ENCODE data around the gene ZBTB8OS. TPM values are rescaled to one million over a fixed set of nuclear protein-coding genes. Genes with fewer than 3 reads are reported as not detected.
"Not testable (repeated sequence)": the region's sequence is repeated elsewhere in the genome, so short reads cannot be mapped to it uniquely, and the experiment has no call there.

Gene ZBTB8OS
- polyA plus RNA-seq, 1 donor from 2014 or later: 96.7 TPM

DNA sequence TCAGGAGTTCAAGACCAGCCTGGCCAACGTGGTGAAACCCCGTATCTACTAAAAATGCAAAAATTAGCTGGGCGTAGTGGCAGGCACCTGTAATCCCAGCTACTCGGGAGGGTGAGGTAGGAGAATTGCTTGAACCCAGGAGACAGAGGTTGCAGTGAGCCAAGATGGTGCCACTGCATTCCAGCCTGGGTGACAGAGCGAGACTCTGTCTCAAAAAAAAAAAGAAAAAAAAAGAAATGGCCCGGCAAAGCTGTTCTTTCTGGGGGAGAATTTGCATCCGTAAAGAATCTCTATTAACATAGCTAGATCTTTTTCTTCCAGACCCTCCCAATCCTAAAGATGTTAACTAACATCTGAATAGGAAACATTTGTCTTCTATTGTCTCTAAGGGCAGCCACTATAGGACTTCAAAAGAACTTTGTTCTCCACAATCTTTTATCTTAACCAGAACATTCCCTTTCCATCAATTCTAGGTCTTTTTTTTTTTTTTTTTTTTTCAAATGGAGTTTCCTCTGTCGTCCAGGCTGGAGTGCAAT lies 8.0 kb downstream of the ZBTB8OS start:
- H3K27ac ChIP-seq (ENCODE audit: low read length); H3K36me3 ChIP-seq (ENCODE audit: insufficient read depth, low read length); H3K9me2 ChIP-seq (ENCODE audit: insufficient read depth, low read length); H3K27me3 ChIP-seq (ENCODE audit: insufficient read depth, low read depth, low read length); H3K9me3 ChIP-seq (ENCODE audit: low read length); H2AFZ ChIP-seq (ENCODE audit: low read depth, low read length); H3K4me2 ChIP-seq (ENCODE audit: low read length); H3K9ac ChIP-seq (ENCODE audit: low read length); H3K4me3 ChIP-seq (ENCODE audit: low read length); H4K20me1 ChIP-seq (ENCODE audit: insufficient read depth); H3F3A ChIP-seq (ENCODE audit: insufficient read depth, low read length, poor library complexity, severe bottlenecking): not testable (repeated sequence)
- peaks cover 14% of the 10 kb centered on the region for H3K79me2 ChIP-seq (replicated peaks; ENCODE audit: insufficient read depth, low read length)

DNA sequence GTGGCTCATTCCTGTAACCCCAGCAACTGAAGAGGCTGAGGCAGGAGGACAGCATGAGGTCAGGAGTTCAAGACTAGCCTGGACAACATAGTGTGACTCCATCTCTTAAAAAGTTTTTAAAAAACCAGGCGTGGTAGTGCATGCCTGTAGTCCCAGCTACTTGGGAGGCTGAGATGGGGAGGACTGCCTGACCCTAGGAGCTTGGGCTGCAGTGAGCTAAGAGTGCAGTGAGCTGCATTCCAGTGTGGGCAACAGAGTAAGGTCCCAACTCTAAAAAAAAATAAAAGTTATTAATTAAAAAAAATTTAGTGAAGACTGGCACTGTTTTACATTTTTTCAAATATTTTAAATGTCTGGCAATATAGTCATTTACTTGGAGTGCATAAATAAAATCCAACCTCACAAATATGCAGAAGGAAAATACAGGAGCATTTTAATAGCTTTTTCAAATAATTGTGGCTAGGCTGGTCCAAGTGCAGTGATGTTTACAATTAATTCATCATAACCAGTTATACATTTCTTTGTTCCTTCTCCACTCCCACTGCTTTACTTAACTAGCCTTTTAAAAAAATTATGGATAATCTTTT lies 10.8 kb downstream of the ZBTB8OS start:
- H3K27me3 ChIP-seq (ENCODE audit: insufficient read depth, low read depth, low read length): no peaks in the 10 kb centered on the region
- no peak overlapping the region for H3K27ac ChIP-seq (ENCODE audit: low read length)
- no peaks in the 10 kb centered on the region for H3F3A ChIP-seq (ENCODE audit: insufficient read depth, low read length, poor library complexity, severe bottlenecking)
- peaks cover 10% of the 10 kb centered on the region for H3K79me2 ChIP-seq (replicated peaks; ENCODE audit: insufficient read depth, low read length)
- no peaks in the 10 kb centered on the region for H3K9me3 ChIP-seq (ENCODE audit: low read length)
- H4K20me1 ChIP-seq (ENCODE audit: insufficient read depth): no peaks in the 10 kb centered on the region
- no peak overlapping the region for H2AFZ ChIP-seq (ENCODE audit: low read depth, low read length)
- H3K4me2 ChIP-seq (ENCODE audit: low read length): no peak overlapping the region
- TF ChIP-seq POLR2AphosphoS5 (IDR thresholded peaks at IDR 0.05): no peak
- TF ChIP-seq, protein P1, sequence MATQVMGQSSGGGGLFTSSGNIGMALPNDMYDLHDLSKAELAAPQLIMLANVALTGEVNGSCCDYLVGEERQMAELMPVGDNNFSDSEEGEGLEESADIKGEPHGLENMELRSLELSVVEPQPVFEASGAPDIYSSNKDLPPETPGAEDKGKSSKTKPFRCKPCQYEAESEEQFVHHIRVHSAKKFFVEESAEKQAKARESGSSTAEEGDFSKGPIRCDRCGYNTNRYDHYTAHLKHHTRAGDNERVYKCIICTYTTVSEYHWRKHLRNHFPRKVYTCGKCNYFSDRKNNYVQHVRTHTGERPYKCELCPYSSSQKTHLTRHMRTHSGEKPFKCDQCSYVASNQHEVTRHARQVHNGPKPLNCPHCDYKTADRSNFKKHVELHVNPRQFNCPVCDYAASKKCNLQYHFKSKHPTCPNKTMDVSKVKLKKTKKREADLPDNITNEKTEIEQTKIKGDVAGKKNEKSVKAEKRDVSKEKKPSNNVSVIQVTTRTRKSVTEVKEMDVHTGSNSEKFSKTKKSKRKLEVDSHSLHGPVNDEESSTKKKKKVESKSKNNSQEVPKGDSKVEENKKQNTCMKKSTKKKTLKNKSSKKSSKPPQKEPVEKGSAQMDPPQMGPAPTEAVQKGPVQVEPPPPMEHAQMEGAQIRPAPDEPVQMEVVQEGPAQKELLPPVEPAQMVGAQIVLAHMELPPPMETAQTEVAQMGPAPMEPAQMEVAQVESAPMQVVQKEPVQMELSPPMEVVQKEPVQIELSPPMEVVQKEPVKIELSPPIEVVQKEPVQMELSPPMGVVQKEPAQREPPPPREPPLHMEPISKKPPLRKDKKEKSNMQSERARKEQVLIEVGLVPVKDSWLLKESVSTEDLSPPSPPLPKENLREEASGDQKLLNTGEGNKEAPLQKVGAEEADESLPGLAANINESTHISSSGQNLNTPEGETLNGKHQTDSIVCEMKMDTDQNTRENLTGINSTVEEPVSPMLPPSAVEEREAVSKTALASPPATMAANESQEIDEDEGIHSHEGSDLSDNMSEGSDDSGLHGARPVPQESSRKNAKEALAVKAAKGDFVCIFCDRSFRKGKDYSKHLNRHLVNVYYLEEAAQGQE (IDR thresholded peaks at IDR 0.05; ENCODE audit: borderline replicate concordance): no peak
- no peak for TF ChIP-seq EP300 (conservative IDR thresholded peaks at IDR 0.05; ENCODE audit: poor library complexity, severe bottlenecking)
- H3K9me2 ChIP-seq (ENCODE audit: insufficient read depth, low read length): no peaks in the 10 kb centered on the region
- H3K36me3 ChIP-seq (ENCODE audit: insufficient read depth, low read length): no peaks in the 10 kb centered on the region
- H3K9ac ChIP-seq (ENCODE audit: low read length): no peak overlapping the region
- H3K4me3 ChIP-seq (ENCODE audit: low read length): no peak overlapping the region

DNA sequence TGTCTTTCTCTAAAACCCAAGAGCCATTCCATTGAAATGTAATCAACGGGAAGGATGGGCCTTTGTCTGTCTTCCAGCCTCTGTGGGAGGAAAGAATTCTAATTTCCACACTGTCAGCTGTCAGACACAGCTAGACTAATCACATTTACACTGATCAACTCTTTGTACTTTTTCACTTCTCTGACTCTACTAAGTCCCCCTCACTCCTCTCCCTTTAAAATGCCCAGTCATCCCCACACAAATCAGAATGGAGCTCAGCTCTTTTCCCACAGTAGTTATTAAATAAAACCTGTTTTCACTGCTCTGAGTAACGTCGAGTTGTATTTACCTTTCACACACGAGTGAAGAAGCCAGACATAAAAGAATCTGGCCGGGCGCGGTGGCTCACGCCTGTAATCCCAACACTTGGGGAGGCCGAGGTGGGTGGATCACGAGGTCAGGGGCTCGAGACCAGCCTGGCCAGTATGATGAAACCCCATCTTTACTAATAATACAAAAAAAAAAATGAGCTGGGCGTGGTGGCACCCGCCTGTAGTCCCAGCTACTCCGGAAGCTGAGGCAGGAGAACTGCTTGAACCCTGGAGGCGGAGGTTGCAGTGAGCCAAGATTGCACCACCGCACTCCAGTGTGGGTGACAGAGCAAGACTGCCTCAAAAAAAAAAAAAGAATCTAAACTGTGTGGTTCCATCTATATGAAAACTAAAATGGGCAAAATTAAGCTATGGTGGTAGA lies 13.3 kb downstream of the ZBTB8OS start:
- Histone ChIP-seq H3K4me3 (ENCODE audit: low read length) (no peak overlapping the region), H3K4me2 (ENCODE audit: low read length) (no peak overlapping the region), H3K27ac (ENCODE audit: low read length) (no peak overlapping the region), H3K9me2 (ENCODE audit: insufficient read depth, low read length) (no peaks in the 10 kb centered on the region), H3K36me3 (ENCODE audit: insufficient read depth, low read length) (no peaks in the 10 kb centered on the region), H3K9me3 (ENCODE audit: low read length) (no peaks in the 10 kb centered on the region), H3K9ac (ENCODE audit: low read length) (no peak overlapping the region), H2AFZ (ENCODE audit: low read depth, low read length) (no peak overlapping the region), H3F3A (ENCODE audit: insufficient read depth, low read length, poor library complexity, severe bottlenecking) (no peaks in the 10 kb centered on the region), H4K20me1 (ENCODE audit: insufficient read depth) (no peaks in the 10 kb centered on the region), H3K79me2 (replicated peaks; ENCODE audit: insufficient read depth, low read length) (peaks cover 10% of the 10 kb centered on the region), H3K27me3 (ENCODE audit: insufficient read depth, low read depth, low read length) (no peaks in the 10 kb centered on the region)
- TF ChIP-seq, protein P2, sequence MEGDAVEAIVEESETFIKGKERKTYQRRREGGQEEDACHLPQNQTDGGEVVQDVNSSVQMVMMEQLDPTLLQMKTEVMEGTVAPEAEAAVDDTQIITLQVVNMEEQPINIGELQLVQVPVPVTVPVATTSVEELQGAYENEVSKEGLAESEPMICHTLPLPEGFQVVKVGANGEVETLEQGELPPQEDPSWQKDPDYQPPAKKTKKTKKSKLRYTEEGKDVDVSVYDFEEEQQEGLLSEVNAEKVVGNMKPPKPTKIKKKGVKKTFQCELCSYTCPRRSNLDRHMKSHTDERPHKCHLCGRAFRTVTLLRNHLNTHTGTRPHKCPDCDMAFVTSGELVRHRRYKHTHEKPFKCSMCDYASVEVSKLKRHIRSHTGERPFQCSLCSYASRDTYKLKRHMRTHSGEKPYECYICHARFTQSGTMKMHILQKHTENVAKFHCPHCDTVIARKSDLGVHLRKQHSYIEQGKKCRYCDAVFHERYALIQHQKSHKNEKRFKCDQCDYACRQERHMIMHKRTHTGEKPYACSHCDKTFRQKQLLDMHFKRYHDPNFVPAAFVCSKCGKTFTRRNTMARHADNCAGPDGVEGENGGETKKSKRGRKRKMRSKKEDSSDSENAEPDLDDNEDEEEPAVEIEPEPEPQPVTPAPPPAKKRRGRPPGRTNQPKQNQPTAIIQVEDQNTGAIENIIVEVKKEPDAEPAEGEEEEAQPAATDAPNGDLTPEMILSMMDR (IDR thresholded peaks at IDR 0.05; ENCODE audit: poor library complexity, severe bottlenecking): no peak
- TF ChIP-seq MXI1 (conservative IDR thresholded peaks at IDR 0.05; ENCODE audit: poor library complexity, severe bottlenecking) (no peak), EZH2 (IDR thresholded peaks at IDR 0.05; ENCODE audit: borderline replicate concordance, insufficient read depth, low read length, poor library complexity, severe bottlenecking) (no peak), TAF1 (IDR thresholded peaks at IDR 0.05; ENCODE audit: low read depth) (no peak), EP300 (conservative IDR thresholded peaks at IDR 0.05; ENCODE audit: poor library complexity, severe bottlenecking) (no peak), SMC3 (conservative IDR thresholded peaks at IDR 0.05; ENCODE audit: poor library complexity) (no peak), RAD21 (conservative IDR thresholded peaks at IDR 0.05) (no peak), POLR2AphosphoS5 (IDR thresholded peaks at IDR 0.05) (no peak)
- TF ChIP-seq, protein P1 (IDR thresholded peaks at IDR 0.05; ENCODE audit: borderline replicate concordance): no peak

Data from neural cell (in vitro differentiated cells).